Measurements from ENCODE around the gene SPNS3.

The SPNS3 gene

GRCh38 chr17:4443476-4443875 is 9.7 kb downstream of the SPNS3 start:
- Histone ChIP-seq H3K4me1 (ENCODE audit: control insufficient read depth in 5 of 5, insufficient read depth in 5 of 5, low read length in 5 of 5) (peaks cover 0 to 18% (median 6%) of the 10 kb centered on the region in 5 donors), H3K9ac (ENCODE audit: low read length in 5 of 5) (no peak overlapping the region), H3K27me3 (ENCODE audit: control insufficient read depth in 5 of 5, insufficient read depth in 4 of 5, low read length in 5 of 5) (peaks cover 0 to 6% (median 0%) of the 10 kb centered on the region in 5 donors), H3K4me3 (ENCODE audit: low read depth in 1 of 5, low read length in 5 of 5) (no peak overlapping the region), H3K36me3 (ENCODE audit: control insufficient read depth in 5 of 5, insufficient read depth in 5 of 5, low read length in 5 of 5) (no peaks in the 10 kb centered on the region), H3K9me3 (ENCODE audit: control insufficient read depth in 5 of 5, low read length in 5 of 5) (no peaks in the 10 kb centered on the region), H3K27ac (ENCODE audit: low read depth, low read length) (no peak overlapping the region)

GRCh38 chr17:4444782-4445473 is 11.2 kb downstream of the SPNS3 start:
- Histone ChIP-seq H3K27me3 (ENCODE audit: control insufficient read depth in 5 of 5, insufficient read depth in 4 of 5, low read length in 5 of 5) (peaks cover 0 to 6% (median 0%) of the 10 kb centered on the region in 5 donors), H3K4me1 (ENCODE audit: control insufficient read depth in 5 of 5, insufficient read depth in 5 of 5, low read length in 5 of 5) (peaks cover 0 to 31% (median 11%) of the 10 kb centered on the region in 5 donors), H3K9me3 (ENCODE audit: control insufficient read depth in 5 of 5, low read length in 5 of 5) (no peaks in the 10 kb centered on the region), H3K36me3 (ENCODE audit: control insufficient read depth in 5 of 5, insufficient read depth in 5 of 5, low read length in 5 of 5) (no peaks in the 10 kb centered on the region), H3K9ac (ENCODE audit: low read length in 5 of 5) (no peak overlapping the region), H3K4me3 (ENCODE audit: low read depth in 1 of 5, low read length in 5 of 5) (no peak overlapping the region), H3K27ac (ENCODE audit: low read depth, low read length) (no peak overlapping the region)

- Histone ChIP-seq H3K27ac (ENCODE audit: low read depth, low read length) (no peak overlapping the region), H3K36me3 (ENCODE audit: control insufficient read depth in 5 of 5, insufficient read depth in 5 of 5, low read length in 5 of 5) (no peaks in the 10 kb centered on the region), H3K9ac (ENCODE audit: low read length in 5 of 5) (no peak overlapping the region), H3K4me3 (ENCODE audit: low read depth in 1 of 5, low read length in 5 of 5) (no peak overlapping the region), H3K4me1 (ENCODE audit: control insufficient read depth in 5 of 5, insufficient read depth in 5 of 5, low read length in 5 of 5) (peaks cover 0 to 33% (median 12%) of the 10 kb centered on the region in 5 donors), H3K27me3 (ENCODE audit: control insufficient read depth in 5 of 5, insufficient read depth in 4 of 5, low read length in 5 of 5) (peaks cover 0 to 3% (median 0%) of the 10 kb centered on the region in 5 donors), H3K9me3 (ENCODE audit: control insufficient read depth in 5 of 5, low read length in 5 of 5) (no peaks in the 10 kb centered on the region)
Measured at GRCh38 chr17:4445731-4446130, 12.0 kb downstream of the SPNS3 start.

- Histone ChIP-seq H3K27me3 (ENCODE audit: control insufficient read depth in 5 of 5, insufficient read depth in 4 of 5, low read length in 5 of 5) (peaks cover 0 to 3% (median 0%) of the 10 kb centered on the region in 5 donors), H3K36me3 (ENCODE audit: control insufficient read depth in 5 of 5, insufficient read depth in 5 of 5, low read length in 5 of 5) (no peaks in the 10 kb centered on the region), H3K4me3 (ENCODE audit: low read depth in 1 of 5, low read length in 5 of 5) (no peak overlapping the region), H3K4me1 (ENCODE audit: control insufficient read depth in 5 of 5, insufficient read depth in 5 of 5, low read length in 5 of 5) (peaks cover 0 to 32% (median 12%) of the 10 kb centered on the region in 5 donors), H3K9me3 (ENCODE audit: control insufficient read depth in 5 of 5, low read length in 5 of 5) (no peaks in the 10 kb centered on the region), H3K9ac (ENCODE audit: low read length in 5 of 5) (peak overlapping the region in 1 of 5 donors; percentile 0), H3K27ac (ENCODE audit: low read depth, low read length) (no peak overlapping the region)
Measured at GRCh38 chr17:4446326-4447071, 12.8 kb downstream of the SPNS3 start.

GRCh38 chr17:4448197-4448980 is 14.6 kb downstream of the SPNS3 start:
- Histone ChIP-seq H3K27me3 (ENCODE audit: control insufficient read depth in 5 of 5, insufficient read depth in 4 of 5, low read length in 5 of 5) (peaks cover 0 to 3% (median 2%) of the 10 kb centered on the region in 5 donors), H3K36me3 (ENCODE audit: control insufficient read depth in 5 of 5, insufficient read depth in 5 of 5, low read length in 5 of 5) (no peaks in the 10 kb centered on the region), H3K9me3 (ENCODE audit: control insufficient read depth in 5 of 5, low read length in 5 of 5) (no peaks in the 10 kb centered on the region), H3K4me1 (ENCODE audit: control insufficient read depth in 5 of 5, insufficient read depth in 5 of 5, low read length in 5 of 5) (peaks cover 0 to 32% (median 9%) of the 10 kb centered on the region in 5 donors), H3K9ac (ENCODE audit: low read length in 5 of 5) (no peak overlapping the region), H3K27ac (ENCODE audit: low read depth, low read length) (no peak overlapping the region), H3K4me3 (ENCODE audit: low read depth in 1 of 5, low read length in 5 of 5) (no peak overlapping the region)

- H3K9me3 ChIP-seq (ENCODE audit: control insufficient read depth in 5 of 5, low read length in 5 of 5) = no peaks in the 10 kb centered on the region
- H3K27me3 ChIP-seq (ENCODE audit: control insufficient read depth in 5 of 5, insufficient read depth in 4 of 5, low read length in 5 of 5) = peaks cover 0 to 3% (median 2%) of the 10 kb centered on the region in 5 donors
- H3K27ac ChIP-seq (ENCODE audit: low read depth, low read length) = no peak overlapping the region
- no peak overlapping the region for H3K4me3 ChIP-seq (ENCODE audit: low read depth in 1 of 5, low read length in 5 of 5)
- no peaks in the 10 kb centered on the region for H3K36me3 ChIP-seq (ENCODE audit: control insufficient read depth in 5 of 5, insufficient read depth in 5 of 5, low read length in 5 of 5)
- no peak overlapping the region for H3K9ac ChIP-seq (ENCODE audit: low read length in 5 of 5)
- peaks cover 0 to 32% (median 7%) of the 10 kb centered on the region in 5 donors for H3K4me1 ChIP-seq (ENCODE audit: control insufficient read depth in 5 of 5, insufficient read depth in 5 of 5, low read length in 5 of 5)
Measured at GRCh38 chr17:4449736-4450135, 16.0 kb downstream of the SPNS3 start.

GRCh38 chr17:4450710-4451316 is 17.1 kb downstream of the SPNS3 start:
- peaks cover 0 to 3% (median 2%) of the 10 kb centered on the region in 5 donors for H3K27me3 ChIP-seq (ENCODE audit: control insufficient read depth in 5 of 5, insufficient read depth in 4 of 5, low read length in 5 of 5)
- no peak overlapping the region for H3K27ac ChIP-seq (ENCODE audit: low read depth, low read length)
- H3K36me3 ChIP-seq (ENCODE audit: control insufficient read depth in 5 of 5, insufficient read depth in 5 of 5, low read length in 5 of 5) = no peaks in the 10 kb centered on the region
- peaks cover 0 to 32% (median 7%) of the 10 kb centered on the region in 5 donors for H3K4me1 ChIP-seq (ENCODE audit: control insufficient read depth in 5 of 5, insufficient read depth in 5 of 5, low read length in 5 of 5)
- H3K9me3 ChIP-seq (ENCODE audit: control insufficient read depth in 5 of 5, low read length in 5 of 5) = no peaks in the 10 kb centered on the region
- H3K9ac ChIP-seq (ENCODE audit: low read length in 5 of 5) = no peak overlapping the region
- no peak overlapping the region for H3K4me3 ChIP-seq (ENCODE audit: low read depth in 1 of 5, low read length in 5 of 5)

GRCh38 chr17:4453812-4454591 is 20.3 kb downstream of the SPNS3 start:
- Histone ChIP-seq H3K27me3 (ENCODE audit: control insufficient read depth in 5 of 5, insufficient read depth in 4 of 5, low read length in 5 of 5) (peaks cover 0 to 3% (median 0%) of the 10 kb centered on the region in 5 donors), H3K4me3 (ENCODE audit: low read depth in 1 of 5, low read length in 5 of 5) (no peak overlapping the region), H3K9me3 (ENCODE audit: control insufficient read depth in 5 of 5, low read length in 5 of 5) (no peaks in the 10 kb centered on the region), H3K36me3 (ENCODE audit: control insufficient read depth in 5 of 5, insufficient read depth in 5 of 5, low read length in 5 of 5) (no peaks in the 10 kb centered on the region), H3K27ac (ENCODE audit: low read depth, low read length) (no peak overlapping the region), H3K9ac (ENCODE audit: low read length in 5 of 5) (no peak overlapping the region), H3K4me1 (ENCODE audit: control insufficient read depth in 5 of 5, insufficient read depth in 5 of 5, low read length in 5 of 5) (peaks cover 0 to 12% (median 7%) of the 10 kb centered on the region in 5 donors)

GRCh38 chr17:4460661-4461060 is 26.9 kb downstream of the SPNS3 start:
- Histone ChIP-seq H3K4me3 (ENCODE audit: low read depth in 1 of 5, low read length in 5 of 5) (no peak overlapping the region), H3K27me3 (ENCODE audit: control insufficient read depth in 5 of 5, insufficient read depth in 4 of 5, low read length in 5 of 5) (no peaks in the 10 kb centered on the region), H3K4me1 (ENCODE audit: control insufficient read depth in 5 of 5, insufficient read depth in 5 of 5, low read length in 5 of 5) (no peaks in the 10 kb centered on the region), H3K36me3 (ENCODE audit: control insufficient read depth in 5 of 5, insufficient read depth in 5 of 5, low read length in 5 of 5) (no peaks in the 10 kb centered on the region), H3K27ac (ENCODE audit: low read depth, low read length) (no peak overlapping the region), H3K9ac (ENCODE audit: low read length in 5 of 5) (no peak overlapping the region), H3K9me3 (ENCODE audit: control insufficient read depth in 5 of 5, low read length in 5 of 5) (peaks cover 0 to 6% (median 5%) of the 10 kb centered on the region in 5 donors)
